Measurements from ENCODE around the gene ARSI.

The ARSI gene

DNA sequence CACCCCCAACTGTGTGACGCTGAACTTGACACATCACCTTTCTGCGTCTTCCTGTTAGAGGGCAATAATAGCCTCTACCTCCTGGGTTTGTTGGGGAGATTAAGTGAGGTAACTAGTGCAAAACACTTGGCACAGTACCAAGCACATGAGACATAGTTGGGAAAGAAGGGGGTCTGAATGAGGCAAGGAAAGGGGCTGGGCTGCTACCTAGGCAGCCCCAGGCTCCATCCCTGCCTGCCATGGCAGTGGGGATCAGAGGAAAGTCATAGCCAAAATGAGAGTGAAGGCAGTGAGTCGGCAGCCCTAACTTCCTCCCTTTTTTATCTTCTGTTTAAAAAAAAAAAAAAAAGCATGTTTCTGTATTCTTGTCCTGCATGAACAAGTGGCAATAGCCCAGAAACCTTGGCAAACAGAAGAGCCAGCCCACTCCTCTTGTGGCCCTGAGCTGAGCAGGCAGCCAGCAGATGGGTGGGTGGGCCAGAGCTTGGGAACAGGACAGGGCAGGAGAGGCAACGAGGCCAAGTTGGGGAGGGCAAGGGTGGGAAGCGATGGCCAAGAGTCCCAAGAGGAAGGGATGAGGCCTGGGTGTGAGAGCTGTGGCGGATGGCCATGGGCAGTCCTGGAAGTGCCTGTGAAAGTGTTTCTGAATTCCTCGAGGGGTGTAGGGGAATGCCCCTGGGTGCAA lies 24.5 kb downstream of the ARSI start:
- TF ChIP-seq SNAI2 (CRISPR knock-in tag; IDR thresholded peaks at IDR 0.05), result no peak
- TF ChIP-seq BACH2 (CRISPR knock-in tag; IDR thresholded peaks at IDR 0.05; ENCODE audit: borderline replicate concordance), result no peak
- TF ChIP-seq PPARA (CRISPR knock-in tag; IDR thresholded peaks at IDR 0.05; ENCODE audit: borderline replicate concordance), result no peak
- no peak for TF ChIP-seq CSDC2 (CRISPR knock-in tag; IDR thresholded peaks at IDR 0.05)
- TF ChIP-seq ZFP3 (CRISPR knock-in tag; IDR thresholded peaks at IDR 0.05), result no peak
- no peak for TF ChIP-seq ZNF8 (CRISPR knock-in tag; IDR thresholded peaks at IDR 0.05)
- TF ChIP-seq, protein P1, sequence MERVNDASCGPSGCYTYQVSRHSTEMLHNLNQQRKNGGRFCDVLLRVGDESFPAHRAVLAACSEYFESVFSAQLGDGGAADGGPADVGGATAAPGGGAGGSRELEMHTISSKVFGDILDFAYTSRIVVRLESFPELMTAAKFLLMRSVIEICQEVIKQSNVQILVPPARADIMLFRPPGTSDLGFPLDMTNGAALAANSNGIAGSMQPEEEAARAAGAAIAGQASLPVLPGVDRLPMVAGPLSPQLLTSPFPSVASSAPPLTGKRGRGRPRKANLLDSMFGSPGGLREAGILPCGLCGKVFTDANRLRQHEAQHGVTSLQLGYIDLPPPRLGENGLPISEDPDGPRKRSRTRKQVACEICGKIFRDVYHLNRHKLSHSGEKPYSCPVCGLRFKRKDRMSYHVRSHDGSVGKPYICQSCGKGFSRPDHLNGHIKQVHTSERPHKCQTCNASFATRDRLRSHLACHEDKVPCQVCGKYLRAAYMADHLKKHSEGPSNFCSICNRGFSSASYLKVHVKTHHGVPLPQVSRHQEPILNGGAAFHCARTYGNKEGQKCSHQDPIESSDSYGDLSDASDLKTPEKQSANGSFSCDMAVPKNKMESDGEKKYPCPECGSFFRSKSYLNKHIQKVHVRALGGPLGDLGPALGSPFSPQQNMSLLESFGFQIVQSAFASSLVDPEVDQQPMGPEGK (CRISPR knock-in tag; IDR thresholded peaks at IDR 0.05; ENCODE audit: borderline replicate concordance), result no peak
- no peak for TF ChIP-seq TOX (CRISPR knock-in tag; IDR thresholded peaks at IDR 0.05; ENCODE audit: borderline replicate concordance)
- TF ChIP-seq, protein P2, sequence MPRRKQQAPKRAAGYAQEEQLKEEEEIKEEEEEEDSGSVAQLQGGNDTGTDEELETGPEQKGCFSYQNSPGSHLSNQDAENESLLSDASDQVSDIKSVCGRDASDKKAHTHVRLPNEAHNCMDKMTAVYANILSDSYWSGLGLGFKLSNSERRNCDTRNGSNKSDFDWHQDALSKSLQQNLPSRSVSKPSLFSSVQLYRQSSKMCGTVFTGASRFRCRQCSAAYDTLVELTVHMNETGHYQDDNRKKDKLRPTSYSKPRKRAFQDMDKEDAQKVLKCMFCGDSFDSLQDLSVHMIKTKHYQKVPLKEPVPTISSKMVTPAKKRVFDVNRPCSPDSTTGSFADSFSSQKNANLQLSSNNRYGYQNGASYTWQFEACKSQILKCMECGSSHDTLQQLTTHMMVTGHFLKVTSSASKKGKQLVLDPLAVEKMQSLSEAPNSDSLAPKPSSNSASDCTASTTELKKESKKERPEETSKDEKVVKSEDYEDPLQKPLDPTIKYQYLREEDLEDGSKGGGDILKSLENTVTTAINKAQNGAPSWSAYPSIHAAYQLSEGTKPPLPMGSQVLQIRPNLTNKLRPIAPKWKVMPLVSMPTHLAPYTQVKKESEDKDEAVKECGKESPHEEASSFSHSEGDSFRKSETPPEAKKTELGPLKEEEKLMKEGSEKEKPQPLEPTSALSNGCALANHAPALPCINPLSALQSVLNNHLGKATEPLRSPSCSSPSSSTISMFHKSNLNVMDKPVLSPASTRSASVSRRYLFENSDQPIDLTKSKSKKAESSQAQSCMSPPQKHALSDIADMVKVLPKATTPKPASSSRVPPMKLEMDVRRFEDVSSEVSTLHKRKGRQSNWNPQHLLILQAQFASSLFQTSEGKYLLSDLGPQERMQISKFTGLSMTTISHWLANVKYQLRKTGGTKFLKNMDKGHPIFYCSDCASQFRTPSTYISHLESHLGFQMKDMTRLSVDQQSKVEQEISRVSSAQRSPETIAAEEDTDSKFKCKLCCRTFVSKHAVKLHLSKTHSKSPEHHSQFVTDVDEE (CRISPR knock-in tag; IDR thresholded peaks at IDR 0.05), result no peak
- TF ChIP-seq OSR1 (CRISPR knock-in tag; IDR thresholded peaks at IDR 0.05), result no peak
- TF ChIP-seq, protein P3, sequence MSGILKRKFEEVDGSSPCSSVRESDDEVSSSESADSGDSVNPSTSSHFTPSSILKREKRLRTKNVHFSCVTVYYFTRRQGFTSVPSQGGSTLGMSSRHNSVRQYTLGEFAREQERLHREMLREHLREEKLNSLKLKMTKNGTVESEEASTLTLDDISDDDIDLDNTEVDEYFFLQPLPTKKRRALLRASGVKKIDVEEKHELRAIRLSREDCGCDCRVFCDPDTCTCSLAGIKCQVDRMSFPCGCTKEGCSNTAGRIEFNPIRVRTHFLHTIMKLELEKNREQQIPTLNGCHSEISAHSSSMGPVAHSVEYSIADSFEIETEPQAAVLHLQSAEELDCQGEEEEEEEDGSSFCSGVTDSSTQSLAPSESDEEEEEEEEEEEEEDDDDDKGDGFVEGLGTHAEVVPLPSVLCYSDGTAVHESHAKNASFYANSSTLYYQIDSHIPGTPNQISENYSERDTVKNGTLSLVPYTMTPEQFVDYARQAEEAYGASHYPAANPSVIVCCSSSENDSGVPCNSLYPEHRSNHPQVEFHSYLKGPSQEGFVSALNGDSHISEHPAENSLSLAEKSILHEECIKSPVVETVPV (CRISPR knock-in tag; IDR thresholded peaks at IDR 0.05), result no peak
- no peak for TF ChIP-seq TCF4 (CRISPR knock-in tag; IDR thresholded peaks at IDR 0.05; ENCODE audit: borderline replicate concordance)
- TF ChIP-seq, protein P4, sequence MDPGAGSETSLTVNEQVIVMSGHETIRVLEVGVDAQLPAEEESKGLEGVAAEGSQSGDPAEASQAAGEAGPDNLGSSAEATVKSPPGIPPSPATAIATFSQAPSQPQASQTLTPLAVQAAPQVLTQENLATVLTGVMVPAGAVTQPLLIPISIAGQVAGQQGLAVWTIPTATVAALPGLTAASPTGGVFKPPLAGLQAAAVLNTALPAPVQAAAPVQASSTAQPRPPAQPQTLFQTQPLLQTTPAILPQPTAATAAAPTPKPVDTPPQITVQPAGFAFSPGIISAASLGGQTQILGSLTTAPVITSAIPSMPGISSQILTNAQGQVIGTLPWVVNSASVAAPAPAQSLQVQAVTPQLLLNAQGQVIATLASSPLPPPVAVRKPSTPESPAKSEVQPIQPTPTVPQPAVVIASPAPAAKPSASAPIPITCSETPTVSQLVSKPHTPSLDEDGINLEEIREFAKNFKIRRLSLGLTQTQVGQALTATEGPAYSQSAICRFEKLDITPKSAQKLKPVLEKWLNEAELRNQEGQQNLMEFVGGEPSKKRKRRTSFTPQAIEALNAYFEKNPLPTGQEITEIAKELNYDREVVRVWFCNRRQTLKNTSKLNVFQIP (CRISPR knock-in tag; IDR thresholded peaks at IDR 0.05; ENCODE audit: borderline replicate concordance, low read depth), result no peak
- TF ChIP-seq GLIS3 (CRISPR knock-in tag; IDR thresholded peaks at IDR 0.05), result no peak
- TF ChIP-seq ISL1 (CRISPR knock-in tag; IDR thresholded peaks at IDR 0.05), result no peak
- TF ChIP-seq RARB (CRISPR knock-in tag; IDR thresholded peaks at IDR 0.05), result no peak
- TF ChIP-seq, protein P5, sequence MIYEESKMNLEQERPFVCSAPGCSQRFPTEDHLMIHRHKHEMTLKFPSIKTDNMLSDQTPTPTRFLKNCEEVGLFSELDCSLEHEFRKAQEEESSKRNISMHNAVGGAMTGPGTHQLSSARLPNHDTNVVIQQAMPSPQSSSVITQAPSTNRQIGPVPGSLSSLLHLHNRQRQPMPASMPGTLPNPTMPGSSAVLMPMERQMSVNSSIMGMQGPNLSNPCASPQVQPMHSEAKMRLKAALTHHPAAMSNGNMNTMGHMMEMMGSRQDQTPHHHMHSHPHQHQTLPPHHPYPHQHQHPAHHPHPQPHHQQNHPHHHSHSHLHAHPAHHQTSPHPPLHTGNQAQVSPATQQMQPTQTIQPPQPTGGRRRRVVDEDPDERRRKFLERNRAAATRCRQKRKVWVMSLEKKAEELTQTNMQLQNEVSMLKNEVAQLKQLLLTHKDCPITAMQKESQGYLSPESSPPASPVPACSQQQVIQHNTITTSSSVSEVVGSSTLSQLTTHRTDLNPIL (CRISPR knock-in tag; IDR thresholded peaks at IDR 0.05; ENCODE audit: low read depth), result no peak
- TF ChIP-seq ESRRG (CRISPR knock-in tag; IDR thresholded peaks at IDR 0.05), result no peak
- no peak for TF ChIP-seq ZC3H10 (CRISPR knock-in tag; IDR thresholded peaks at IDR 0.05)
- no peak for TF ChIP-seq ZFP30 (CRISPR knock-in tag; IDR thresholded peaks at IDR 0.05)
- peak; percentile 40 for ATAC-seq

DNA sequence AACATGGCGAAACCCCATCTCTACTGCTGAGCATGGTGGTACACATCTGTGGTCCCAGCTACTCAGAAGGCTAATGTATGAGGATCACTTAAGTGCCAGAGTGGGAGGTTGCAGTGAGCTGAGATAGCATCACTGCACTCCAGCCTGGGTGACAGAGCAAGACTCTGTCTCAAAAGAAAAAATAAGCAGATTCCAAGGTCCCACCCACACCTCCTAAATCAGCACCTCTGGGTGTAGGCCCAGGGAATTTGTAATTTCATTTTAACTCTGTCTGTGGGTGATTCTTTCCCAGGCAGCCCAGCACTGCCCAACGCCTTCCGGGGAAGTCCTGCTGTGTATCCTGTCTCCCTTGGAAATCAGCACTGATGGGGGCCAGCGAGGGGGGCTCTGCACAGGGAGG lies 25.7 kb downstream of the ARSI start:
- no peak for ATAC-seq

DNA sequence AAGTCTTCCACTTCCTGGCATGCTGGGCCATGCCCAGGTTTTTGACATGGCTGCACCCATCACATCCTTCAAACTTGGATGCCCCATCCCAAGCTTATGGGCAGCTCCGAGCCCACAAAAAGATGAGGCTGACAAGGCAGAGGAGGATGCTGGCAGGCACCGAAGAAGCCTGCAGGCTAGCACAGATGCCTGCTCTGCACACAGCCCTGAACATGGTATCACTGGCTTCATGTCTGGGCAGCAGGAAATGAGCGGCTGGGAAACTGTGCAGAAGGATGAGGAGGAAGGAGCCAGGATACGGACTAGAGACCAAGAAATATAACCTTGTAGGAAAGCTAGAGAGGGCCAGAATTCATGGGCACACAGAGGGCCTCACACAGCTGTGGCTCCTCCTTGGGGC lies 27.9 kb downstream of the ARSI start:
- ATAC-seq, result no peak
- TF ChIP-seq ZNF565 (CRISPR knock-in tag; conservative IDR thresholded peaks at IDR 0.05; ENCODE audit: low read depth), result no peak
- TF ChIP-seq, protein P4 (CRISPR knock-in tag; IDR thresholded peaks at IDR 0.05; ENCODE audit: borderline replicate concordance, low read depth), result no peak
- no peak for TF ChIP-seq ESRRG (CRISPR knock-in tag; IDR thresholded peaks at IDR 0.05)
- no peak for TF ChIP-seq SNAI2 (CRISPR knock-in tag; IDR thresholded peaks at IDR 0.05)
- TF ChIP-seq, protein P3 (CRISPR knock-in tag; IDR thresholded peaks at IDR 0.05), result no peak
- TF ChIP-seq, protein P1 (CRISPR knock-in tag; IDR thresholded peaks at IDR 0.05; ENCODE audit: borderline replicate concordance), result no peak
- TF ChIP-seq ZNF70 (CRISPR knock-in tag; IDR thresholded peaks at IDR 0.05), result no peak

More for the DNA sequence above, 25.7 kb downstream of the ARSI start:
- TF ChIP-seq OSR1 (CRISPR knock-in tag; IDR thresholded peaks at IDR 0.05) (no peak), ARNTL (CRISPR knock-in tag; IDR thresholded peaks at IDR 0.05; ENCODE audit: borderline replicate concordance, low read depth) (no peak), ZC3H10 (CRISPR knock-in tag; IDR thresholded peaks at IDR 0.05) (no peak), CSDC2 (CRISPR knock-in tag; IDR thresholded peaks at IDR 0.05) (no peak)
